KMS-11 (cell line): ENCODE results near the gene AOPEP.

ENCODE experiments used
- H2AFZ ChIP-seq: fragments of 200-600 bp; sonication (generic); 2 replicates; pipeline ENCODE4 v1.6.1; 2016; ENCODE audit warnings: antibody characterized with exemption, mixed run types, low read depth
- H3K27ac ChIP-seq: fragments of 200-600 bp; sonication (generic); 2 replicates; pipeline ENCODE4 v1.6.1; 2016; ENCODE audit warnings: mild to moderate bottlenecking, mixed run types
- H3K27me3 ChIP-seq: fragments of 200-600 bp; sonication (generic); 2 replicates; pipeline ENCODE4 v1.6.1; 2017; ENCODE audit warnings: mild to moderate bottlenecking, low read depth, mixed run types, moderate library complexity; ENCODE audit not compliant: insufficient read depth
- H3K36me3 ChIP-seq: fragments of 200-600 bp; sonication (generic); 2 replicates; pipeline ENCODE4 v1.6.1; 2017; ENCODE audit warnings: mild to moderate bottlenecking, mixed run types; ENCODE audit not compliant: insufficient read depth
- H3K4me1 ChIP-seq: fragments of 200-600 bp; sonication (generic); 2 replicates; pipeline ENCODE4 v1.6.1; 2016; ENCODE audit warnings: mild to moderate bottlenecking, low read depth, mixed run types; ENCODE audit not compliant: poor library complexity, severe bottlenecking
- H3K4me2 ChIP-seq: fragments of 200-600 bp; sonication (generic); 2 replicates; pipeline ENCODE4 v1.7.0; 2016; ENCODE audit warnings: mild to moderate bottlenecking, mixed run types
- H3K4me3 ChIP-seq: fragments of 200-600 bp; sonication (generic); IDR thresholded peaks from 2 replicates; pipeline ENCODE4 v1.6.1; 2017; ENCODE audit warnings: low read depth, low read length, mixed read lengths; ENCODE audit not compliant: insufficient read depth
- H3K79me2 ChIP-seq: fragments of 200-600 bp; sonication (generic); 2 replicates; pipeline ENCODE4 v1.6.1; 2016; ENCODE audit warnings: low read depth, mixed run types; ENCODE audit not compliant: insufficient read depth
- H3K9ac ChIP-seq: fragments of 200-600 bp; sonication (generic); 2 replicates; pipeline ENCODE4 v1.6.1; 2016; ENCODE audit warnings: mild to moderate bottlenecking, mixed run types
- H4K20me1 ChIP-seq: fragments of 200-600 bp; sonication (generic); 2 replicates; pipeline ENCODE4 v1.6.1; 2016; ENCODE audit warnings: mild to moderate bottlenecking, mixed run types; ENCODE audit not compliant: insufficient read depth
- TF ChIP-seq, protein P1 (sequence below): fragments of 200-600 bp; sonication (generic); conservative IDR thresholded peaks from 2 replicates; pipeline ENCODE4 v1.6.1; 2017; ENCODE audit warnings: low read depth, mild to moderate bottlenecking, antibody characterized with exemption, low read length, moderate library complexity, mixed read lengths

Gene AOPEP

DNA sequence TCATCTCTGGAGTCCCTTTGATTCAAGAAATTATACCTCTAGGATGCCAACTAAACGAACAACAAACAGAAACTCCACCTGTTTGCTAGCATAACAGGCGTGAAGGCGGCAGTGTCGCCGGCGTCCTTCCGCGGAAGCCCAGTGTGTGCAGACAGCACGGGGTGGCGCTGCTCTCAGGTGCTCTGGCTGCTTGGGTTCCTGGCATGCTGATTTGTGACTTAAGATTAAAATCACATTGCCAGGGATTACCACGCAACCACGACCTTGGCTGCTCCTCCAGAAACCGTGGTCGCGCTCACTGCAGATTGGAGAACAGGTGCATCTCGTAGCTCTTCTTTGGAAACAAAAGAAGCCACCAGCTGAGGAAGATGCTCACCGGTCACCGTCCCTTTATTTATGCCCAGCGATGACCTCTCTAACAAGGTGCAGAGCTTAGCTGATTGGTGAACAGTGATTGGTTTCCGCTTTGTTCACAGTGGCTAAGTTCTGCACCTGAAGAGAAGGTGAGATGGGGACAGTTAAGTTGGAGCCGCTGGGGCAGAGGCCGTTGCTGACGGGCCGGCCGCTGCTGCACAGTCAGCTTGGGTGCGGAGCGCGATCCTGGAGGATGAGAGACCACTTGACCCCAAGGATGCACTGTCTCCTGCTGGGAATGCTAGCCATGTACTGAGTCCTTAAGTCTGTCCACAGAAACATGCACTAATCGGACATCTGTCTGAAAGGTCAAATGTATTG, 358.7 kb downstream of the AOPEP start:
- TF ChIP-seq, protein P1, sequence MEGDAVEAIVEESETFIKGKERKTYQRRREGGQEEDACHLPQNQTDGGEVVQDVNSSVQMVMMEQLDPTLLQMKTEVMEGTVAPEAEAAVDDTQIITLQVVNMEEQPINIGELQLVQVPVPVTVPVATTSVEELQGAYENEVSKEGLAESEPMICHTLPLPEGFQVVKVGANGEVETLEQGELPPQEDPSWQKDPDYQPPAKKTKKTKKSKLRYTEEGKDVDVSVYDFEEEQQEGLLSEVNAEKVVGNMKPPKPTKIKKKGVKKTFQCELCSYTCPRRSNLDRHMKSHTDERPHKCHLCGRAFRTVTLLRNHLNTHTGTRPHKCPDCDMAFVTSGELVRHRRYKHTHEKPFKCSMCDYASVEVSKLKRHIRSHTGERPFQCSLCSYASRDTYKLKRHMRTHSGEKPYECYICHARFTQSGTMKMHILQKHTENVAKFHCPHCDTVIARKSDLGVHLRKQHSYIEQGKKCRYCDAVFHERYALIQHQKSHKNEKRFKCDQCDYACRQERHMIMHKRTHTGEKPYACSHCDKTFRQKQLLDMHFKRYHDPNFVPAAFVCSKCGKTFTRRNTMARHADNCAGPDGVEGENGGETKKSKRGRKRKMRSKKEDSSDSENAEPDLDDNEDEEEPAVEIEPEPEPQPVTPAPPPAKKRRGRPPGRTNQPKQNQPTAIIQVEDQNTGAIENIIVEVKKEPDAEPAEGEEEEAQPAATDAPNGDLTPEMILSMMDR, result no peak
- H3K4me3 ChIP-seq, result no peak overlapping the region
- no peaks in the 10 kb centered on the region for H3K4me1 ChIP-seq
- no peaks in the 10 kb centered on the region for H3K27me3 ChIP-seq
- H3K4me2 ChIP-seq, result no peak overlapping the region
- H3K27ac ChIP-seq, result no peak overlapping the region
- H2AFZ ChIP-seq, result no peak overlapping the region
- H3K9ac ChIP-seq, result no peak overlapping the region
- no peaks in the 10 kb centered on the region for H3K79me2 ChIP-seq
- no peaks in the 10 kb centered on the region for H3K36me3 ChIP-seq
- H4K20me1 ChIP-seq, result no peaks in the 10 kb centered on the region

DNA sequence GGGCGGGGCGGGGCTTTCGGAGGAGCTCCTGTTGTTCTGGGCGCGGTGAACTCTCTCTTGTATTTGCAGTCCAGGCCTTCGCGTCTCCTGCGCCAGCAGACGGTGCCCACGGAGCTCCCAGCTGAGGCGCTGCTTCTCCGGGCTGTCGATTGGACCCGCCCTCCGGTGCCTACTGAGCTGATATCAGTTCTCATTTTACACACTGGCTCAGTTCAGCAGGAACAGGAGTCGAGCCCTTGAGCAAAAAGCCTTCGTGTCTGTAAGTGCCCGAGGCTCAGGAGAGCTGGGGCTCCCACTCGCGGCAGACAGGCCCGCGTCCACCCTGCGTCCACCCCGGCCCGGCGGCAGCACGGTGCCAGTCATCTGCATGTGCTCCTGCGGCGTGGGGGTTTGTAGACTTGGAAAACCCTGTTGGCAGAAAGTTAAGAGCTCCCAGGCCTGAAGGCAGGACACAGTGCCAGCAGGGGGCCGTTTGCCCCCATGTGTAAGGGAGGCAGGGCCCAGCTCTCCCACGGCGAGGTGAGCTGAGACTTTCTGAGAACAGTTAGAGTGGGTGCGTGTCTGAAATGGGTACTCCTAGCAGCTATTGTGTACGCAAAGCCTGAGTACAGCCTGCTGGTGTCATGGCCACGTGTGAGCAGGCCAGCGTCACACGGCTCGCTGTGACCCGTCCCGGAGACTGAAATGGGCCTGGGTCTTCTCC, 359.5 kb downstream of the AOPEP start:
- no peaks in the 10 kb centered on the region for H4K20me1 ChIP-seq
- no peaks in the 10 kb centered on the region for H3K79me2 ChIP-seq
- H3K27ac ChIP-seq, result no peak overlapping the region
- H3K36me3 ChIP-seq, result no peaks in the 10 kb centered on the region
- TF ChIP-seq, protein P1, result no peak
- H2AFZ ChIP-seq, result no peak overlapping the region
- no peak overlapping the region for H3K4me3 ChIP-seq
- no peaks in the 10 kb centered on the region for H3K27me3 ChIP-seq
- no peaks in the 10 kb centered on the region for H3K4me1 ChIP-seq
- H3K9ac ChIP-seq, result no peak overlapping the region
- H3K4me2 ChIP-seq, result no peak overlapping the region

DNA sequence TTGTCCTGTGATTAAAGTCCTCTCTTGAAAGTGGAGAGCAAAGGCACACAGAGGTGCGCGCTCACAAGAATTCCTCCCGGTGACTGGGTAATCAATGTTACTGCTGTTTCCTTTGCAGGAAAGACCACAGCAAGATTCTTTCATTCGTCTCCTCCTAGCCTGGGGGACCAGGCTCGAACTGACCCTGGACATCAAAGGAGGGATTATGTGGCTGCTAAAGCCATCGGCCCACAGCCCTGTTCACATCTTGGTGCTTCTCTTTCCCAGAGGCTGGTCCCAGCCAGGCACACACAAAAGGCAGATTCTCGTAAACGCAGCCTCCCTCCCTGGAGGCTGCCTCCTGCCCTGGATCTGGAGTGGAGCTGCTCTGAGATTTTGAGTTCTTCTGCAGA, 360.1 kb downstream of the AOPEP start:
- Histone ChIP-seq H3K9ac (no peak overlapping the region), H3K27ac (no peak overlapping the region), H3K4me2 (no peak overlapping the region), H4K20me1 (no peaks in the 10 kb centered on the region), H3K79me2 (no peaks in the 10 kb centered on the region), H3K4me1 (no peaks in the 10 kb centered on the region), H3K4me3 (no peak overlapping the region), H3K36me3 (no peaks in the 10 kb centered on the region), H3K27me3 (no peaks in the 10 kb centered on the region), H2AFZ (no peak overlapping the region)
- TF ChIP-seq, protein P1, result no peak

DNA sequence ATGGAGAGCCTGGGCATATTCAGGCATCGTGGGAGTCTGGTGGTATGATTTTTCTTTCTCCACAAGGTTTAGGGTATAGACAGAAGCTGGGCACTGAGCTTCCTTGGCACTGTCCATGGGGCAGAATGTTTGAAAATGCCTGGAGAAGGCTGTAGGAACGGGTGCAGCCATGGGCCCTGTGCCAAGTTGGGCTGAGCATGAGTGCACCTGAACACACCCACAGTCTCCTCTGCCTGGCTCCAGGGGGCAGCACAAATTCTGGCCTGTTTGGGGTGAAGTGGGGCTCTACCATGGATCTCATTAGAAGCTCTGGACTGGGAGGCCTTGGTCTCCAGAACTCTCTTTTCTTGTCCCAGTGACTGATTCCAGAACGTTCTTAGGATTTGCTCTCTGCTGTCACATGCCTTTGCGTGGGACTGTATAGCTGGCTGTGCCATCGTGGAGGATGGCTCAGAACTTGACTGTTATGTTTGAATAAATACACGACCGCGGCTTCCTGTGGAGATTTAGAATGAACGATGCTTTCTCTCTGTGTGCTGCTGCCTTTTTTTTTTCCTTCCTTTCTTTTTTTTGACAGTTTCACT, 361.3 kb downstream of the AOPEP start:
- H3K4me3 ChIP-seq, result no peak overlapping the region
- H3K4me2 ChIP-seq, result no peak overlapping the region
- TF ChIP-seq, protein P1, result no peak
- no peak overlapping the region for H3K27ac ChIP-seq
- no peaks in the 10 kb centered on the region for H3K27me3 ChIP-seq
- H3K9ac ChIP-seq, result no peak overlapping the region
- no peak overlapping the region for H2AFZ ChIP-seq
- H4K20me1 ChIP-seq, result no peaks in the 10 kb centered on the region
- no peaks in the 10 kb centered on the region for H3K36me3 ChIP-seq
- peaks cover 5% of the 10 kb centered on the region for H3K4me1 ChIP-seq
- H3K79me2 ChIP-seq, result no peaks in the 10 kb centered on the region
